ENCODE measurements around the gene RNF123. TPM values are rescaled to one million over a fixed set of nuclear protein-coding genes. Genes with fewer than 3 reads are reported as not detected.

RNF123 gene
- total RNA-seq, 1 experiment from 2014 or later = 40.6 TPM

- Histone ChIP-seq H2AFZ (ENCODE audit: low read length) (no peak overlapping the region), H2BK12ac (ENCODE audit: insufficient read length, low read depth, low read length) (no peak overlapping the region), H2BK15ac (ENCODE audit: low read depth, low read length) (no peak overlapping the region), H2BK20ac (ENCODE audit: low read depth, low read length, poor library complexity, severe bottlenecking) (no peak overlapping the region), H3K79me2 (ENCODE audit: insufficient read depth, low read length) (no peaks in the 10 kb centered on the region), H3K79me1 (ENCODE audit: insufficient read depth, low read depth, low read length, poor library complexity, severe bottlenecking) (peaks cover 2% of the 10 kb centered on the region), H3K56ac (ENCODE audit: insufficient read length, low read depth, low read length) (no peak overlapping the region), H4K91ac (ENCODE audit: insufficient read length, low read depth, low read length) (no peak overlapping the region), H3K23me2 (ENCODE audit: insufficient read length, low read depth, low read length, poor library complexity, severe bottlenecking) (peaks cover 25% of the 10 kb centered on the region), H3K27ac (ENCODE audit: insufficient read length, low read depth, low read length) (no peak overlapping the region), H3K4ac (ENCODE audit: low read depth, low read length) (no peak overlapping the region), H2BK120ac (ENCODE audit: low read depth, low read length, poor library complexity, severe bottlenecking) (no peak overlapping the region), H4K8ac (replicated peaks; ENCODE audit: insufficient read length, low read depth, low read length) (no peak overlapping the region), H3K18ac (ENCODE audit: insufficient read length, low read depth, low read length) (no peak overlapping the region), H3K27me3 (ENCODE audit: insufficient read depth, low read length) (no peaks in the 10 kb centered on the region), H3T11ph (ENCODE audit: low read length) (no peak overlapping the region), H2BK5ac (ENCODE audit: insufficient read length, low read length) (no peak overlapping the region), H3K4me1 (ENCODE audit: insufficient read depth, low read length) (no peaks in the 10 kb centered on the region), H2AK5ac (ENCODE audit: insufficient read length, low read length) (no peak overlapping the region), H3K9ac (ENCODE audit: extremely low read depth, insufficient read length, low read length) (no peak overlapping the region), H3K14ac (ENCODE audit: insufficient read depth, low read length) (no peak overlapping the region), H3K23ac (ENCODE audit: insufficient read length, low read depth, low read length) (no peak overlapping the region), H4K20me1 (ENCODE audit: control insufficient read depth, insufficient read depth, insufficient read length) (no peaks in the 10 kb centered on the region), H4K5ac (ENCODE audit: insufficient read length, low read depth, low read length) (no peak overlapping the region), H3K9me3 (ENCODE audit: control insufficient read depth, low read depth, low read length) (no peaks in the 10 kb centered on the region), H3K4me2 (ENCODE audit: insufficient read depth, insufficient read length, low read length) (no peak overlapping the region)
- Mint-ChIP-seq H3K27ac (no peak overlapping the region), H3K9me3 (no peaks in the 10 kb centered on the region), H3K4me3 (no peak overlapping the region), H3K27me3 (ENCODE audit: low read depth) (peaks cover 4% of the 10 kb centered on the region), H3K4me1 (peaks cover 18 to 22% of the 10 kb centered on the region in 2 experiments), H3K36me3 (ENCODE audit: insufficient read depth in 1 of 3, low read depth in 3 of 3) (peaks cover 0 to 33% (median 26%) of the 10 kb centered on the region in 3 experiments; a peak in 6 of 7 replicates)
- DNase-seq = no peak
- WGBS (ENCODE audit: extremely low coverage, insufficient read length, low lambda C conversion rate) = no CpG with 5 or more reads among the region's 9 CpGs
- TF ChIP-seq CTCF (conservative IDR thresholded peaks at IDR 0.05) = no peak
Measured at GRCh38 chr3:49721596-49721895, 32.2 kb downstream of the RNF123 start.

All from H9 (cell line).